Jurkat, Clone E6-1 (cell line): ENCODE results near the gene GSTA2.
"Not testable (repeated sequence)": the region's sequence is repeated elsewhere in the genome, so short reads cannot be mapped to it uniquely, and the experiment has no call there.

Experiments
- DNase-seq: peaks from one replicate; pipeline ENCODE4 v3.0.0-alpha.2; 2011; ENCODE audit warnings: low read depth, low spot score
- H3K4me3 ChIP-seq: 2 replicates; pipeline ENCODE4 v1.5.1; 2011; ENCODE audit warnings: mild to moderate bottlenecking, low read length, control low read depth, moderate library complexity

GSTA2 gene

DNA sequence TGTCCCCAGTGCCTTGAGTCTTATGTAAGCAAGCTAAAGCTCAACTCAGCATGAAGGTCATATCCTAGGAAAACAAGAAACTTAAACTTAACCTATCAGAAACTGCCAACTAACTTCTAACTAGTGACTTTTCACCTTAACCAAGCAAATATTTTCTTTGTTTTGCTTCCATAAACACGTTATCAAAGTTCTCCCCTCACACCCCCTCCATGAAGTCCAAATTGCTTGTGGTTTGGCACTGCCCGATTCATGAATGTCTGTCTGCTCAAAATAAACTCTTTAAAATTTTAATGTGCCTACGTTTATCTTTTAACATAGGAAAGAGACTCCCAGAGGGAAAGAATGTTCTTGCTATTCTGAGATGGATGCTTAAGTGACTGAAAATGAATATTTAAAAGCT, 34.9 kb downstream of the GSTA2 start:
- no peak for DNase-seq
- H3K4me3 ChIP-seq: no peak overlapping the region

- no peak overlapping the region for H3K4me3 ChIP-seq
- DNase-seq: no peak
Measured at GRCh38 chr6:52727908-52728307, 35.4 kb downstream of the GSTA2 start.

DNA sequence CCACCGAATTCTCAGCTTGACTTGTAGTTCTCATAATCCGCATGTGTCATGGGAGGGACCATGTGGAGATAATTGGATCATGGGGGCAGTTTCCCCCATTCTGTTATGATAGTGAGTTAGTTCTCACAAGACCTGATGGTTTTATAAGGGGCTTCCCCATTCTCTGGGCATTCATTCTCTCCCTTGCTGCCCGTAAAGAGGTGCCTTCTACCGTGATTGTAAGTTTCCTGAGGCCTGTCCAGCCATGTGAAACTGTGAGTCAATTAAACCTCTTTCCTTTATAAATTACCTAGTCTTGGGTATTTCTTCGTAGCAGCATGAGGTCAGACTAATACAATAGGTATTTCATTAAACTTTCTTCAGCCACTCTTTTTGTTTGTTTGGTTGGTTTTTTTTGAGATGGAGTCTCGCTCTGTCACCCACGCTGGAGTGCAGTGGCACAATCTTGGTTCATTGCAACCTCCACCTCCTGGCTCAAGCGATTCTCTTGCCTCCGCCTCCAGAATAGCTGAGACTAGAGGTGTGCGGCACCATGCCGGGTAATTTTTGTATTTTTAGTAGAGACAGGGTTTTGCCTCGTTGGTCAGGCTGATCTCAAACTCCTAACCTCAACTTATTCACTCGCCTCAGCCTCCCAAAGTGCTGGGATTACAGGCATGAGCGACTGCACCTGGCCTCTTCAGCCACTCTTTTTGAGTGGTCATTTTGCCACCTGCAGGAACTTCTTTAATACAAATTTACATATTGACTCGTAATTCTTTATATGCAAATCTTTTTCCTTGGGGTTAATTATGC, 36.3 kb downstream of the GSTA2 start:
- DNase-seq: no peak
- H3K4me3 ChIP-seq: no peak overlapping the region

DNA sequence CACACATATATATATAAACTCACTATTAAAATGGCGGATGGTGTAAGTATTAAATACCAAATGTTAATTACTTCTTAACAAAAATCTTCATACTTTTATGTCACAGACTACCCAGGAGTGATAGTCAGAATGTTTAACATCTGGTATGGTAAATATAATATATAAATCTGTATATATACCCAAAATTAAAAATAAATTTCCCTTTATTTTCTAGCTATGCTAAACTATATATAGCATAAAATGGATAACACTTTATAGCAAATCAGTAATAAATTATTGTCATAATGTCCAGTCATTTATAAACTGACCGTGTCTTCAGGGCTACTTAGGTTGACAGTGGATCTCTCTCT, 37.1 kb downstream of the GSTA2 start:
- DNase-seq: no peak
- H3K4me3 ChIP-seq: no peak overlapping the region

DNA sequence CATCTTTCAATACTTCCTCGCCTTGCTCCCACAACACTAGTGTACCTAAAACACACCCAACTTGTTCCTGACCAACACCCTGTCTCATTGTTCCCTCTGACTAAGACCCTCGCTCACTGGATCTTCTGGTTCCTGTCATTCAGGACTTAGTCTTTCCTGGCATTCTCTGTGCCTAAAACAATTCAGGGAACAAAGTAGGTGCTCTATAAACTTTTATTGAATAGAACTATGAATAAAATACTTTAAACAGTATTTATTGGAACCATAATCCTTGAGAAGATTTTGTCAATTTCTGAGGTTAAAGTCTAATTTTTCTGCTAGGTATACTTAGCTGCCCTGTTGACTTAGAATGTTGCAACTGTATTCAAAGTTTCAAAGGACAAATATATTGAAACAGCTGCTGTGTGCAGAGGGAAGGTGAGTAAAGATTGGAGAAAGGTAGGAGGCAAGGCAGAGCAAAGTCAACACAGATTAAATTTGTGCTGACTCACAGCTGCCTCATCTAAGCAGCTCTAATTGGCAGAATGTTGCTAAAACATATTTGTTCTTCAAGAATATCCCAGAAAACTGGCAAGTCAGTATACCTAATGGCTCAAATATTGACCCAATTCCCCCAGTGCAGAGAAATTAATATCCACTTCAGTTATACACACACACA, 37.6 kb downstream of the GSTA2 start:
- no peak for DNase-seq
- H3K4me3 ChIP-seq: no peak overlapping the region

- H3K4me3 ChIP-seq: no peak overlapping the region
- DNase-seq: no peak
Measured at GRCh38 chr6:52725143-52725534, 38.1 kb downstream of the GSTA2 start.

DNA sequence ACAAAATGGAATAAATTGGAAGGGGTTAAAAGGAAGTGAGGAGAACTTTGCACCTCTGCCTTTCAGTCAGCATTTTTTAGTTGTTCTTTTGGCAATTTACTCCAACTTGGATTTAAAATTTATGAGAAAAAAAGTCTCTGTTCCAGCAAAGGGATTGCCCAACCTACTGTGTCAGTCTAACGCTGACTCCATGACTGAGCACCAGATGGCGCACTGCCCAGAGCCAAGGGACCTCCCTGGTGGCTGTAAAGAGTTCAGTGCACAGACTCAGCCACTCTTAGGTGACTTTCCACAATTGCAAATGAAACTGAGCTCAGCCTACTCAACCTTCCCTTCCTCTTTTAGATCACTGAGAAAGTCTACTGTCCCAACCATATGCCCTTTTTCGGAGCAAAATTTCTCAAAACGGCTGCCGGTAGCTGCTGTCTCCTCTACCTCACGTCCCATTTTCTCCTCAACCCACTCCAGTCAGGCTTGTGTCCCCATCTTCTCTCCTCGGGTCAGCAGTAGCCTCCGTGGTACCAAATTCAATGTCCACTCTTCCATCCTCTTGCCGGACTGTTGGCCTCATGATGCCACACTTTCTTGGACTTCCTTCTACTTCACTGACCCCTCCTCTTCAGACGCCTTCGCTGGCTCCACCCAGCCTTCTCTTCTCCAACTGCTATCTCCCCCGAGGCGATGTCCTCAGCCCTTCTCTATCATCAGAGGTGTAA, 38.7 kb downstream of the GSTA2 start:
- DNase-seq: peak; percentile 56
- no peak overlapping the region for H3K4me3 ChIP-seq

DNA sequence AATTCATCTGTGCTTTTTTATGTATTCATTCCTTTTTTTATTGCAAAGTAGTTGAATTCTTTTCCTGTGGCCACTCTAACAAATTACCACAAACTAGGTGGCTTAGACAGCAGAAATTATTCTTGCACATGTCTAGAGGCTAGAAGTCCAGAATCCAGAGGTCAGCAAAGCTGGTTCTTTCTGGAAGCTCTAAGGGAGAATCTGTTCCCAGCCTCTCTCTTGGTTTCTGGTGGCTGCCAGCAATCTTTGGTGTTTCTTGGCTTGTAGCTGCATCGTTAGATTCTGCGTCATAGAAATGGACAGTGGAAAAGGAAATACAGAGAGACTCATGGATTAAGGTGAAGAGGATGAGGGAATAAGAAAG, 39.3 kb downstream of the GSTA2 start:
- no peak overlapping the region for H3K4me3 ChIP-seq
- DNase-seq: no peak

GRCh38 chr6:52720321-52720720, 43.0 kb downstream of the GSTA2 start:
- DNase-seq: no peak
- H3K4me3 ChIP-seq: no peak overlapping the region

- DNase-seq: no peak
- no peak overlapping the region for H3K4me3 ChIP-seq
Measured at GRCh38 chr6:52718550-52718949, 44.7 kb downstream of the GSTA2 start.

GRCh38 chr6:52714761-52715160, 48.5 kb downstream of the GSTA2 start:
- H3K4me3 ChIP-seq, DNase-seq: not testable (repeated sequence)

GRCh38 chr6:52712136-52712535, 51.1 kb downstream of the GSTA2 start:
- no peak for DNase-seq
- H3K4me3 ChIP-seq: no peak overlapping the region

DNA sequence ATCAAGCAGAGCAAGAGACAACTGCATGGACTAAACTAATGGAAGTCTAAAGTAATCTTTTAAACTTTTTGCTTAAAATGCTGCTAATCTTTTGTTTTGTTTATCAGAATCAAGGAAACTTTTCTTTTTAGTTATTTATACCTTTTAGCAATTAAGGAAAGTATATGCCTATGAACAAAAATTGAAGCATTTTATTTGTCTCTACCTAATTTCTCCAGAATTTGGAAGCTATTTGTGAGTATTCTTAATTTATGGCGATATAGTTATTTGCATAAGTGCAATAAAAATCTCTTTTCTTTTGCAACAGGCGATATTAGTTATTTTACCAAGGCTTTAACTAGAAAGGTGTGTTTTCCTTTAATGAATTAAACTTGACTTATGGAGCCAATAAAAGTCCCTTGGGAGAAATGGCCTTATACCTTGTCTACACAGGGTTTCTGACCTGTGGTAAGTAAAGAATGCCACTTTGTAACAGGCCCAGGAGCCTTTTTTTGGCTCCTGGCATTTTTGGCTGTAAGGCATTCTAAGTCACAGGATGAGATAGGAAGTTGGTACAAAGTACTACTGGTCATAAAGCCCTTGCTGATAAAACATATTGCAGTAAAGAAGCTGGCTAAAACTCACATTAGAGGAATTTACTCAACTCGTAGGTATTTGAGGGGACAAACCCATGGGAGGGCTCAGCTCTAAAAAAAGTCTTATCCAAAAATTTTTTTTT, 55.2 kb downstream of the GSTA2 start:
- no peak for DNase-seq

GRCh38 chr6:52706001-52706400, 57.3 kb downstream of the GSTA2 start:
- DNase-seq: no peak
- H3K4me3 ChIP-seq: no peak overlapping the region

More for the DNA sequence above, 55.2 kb downstream of the GSTA2 start:
- H3K4me3 ChIP-seq: no peak overlapping the region

DNA sequence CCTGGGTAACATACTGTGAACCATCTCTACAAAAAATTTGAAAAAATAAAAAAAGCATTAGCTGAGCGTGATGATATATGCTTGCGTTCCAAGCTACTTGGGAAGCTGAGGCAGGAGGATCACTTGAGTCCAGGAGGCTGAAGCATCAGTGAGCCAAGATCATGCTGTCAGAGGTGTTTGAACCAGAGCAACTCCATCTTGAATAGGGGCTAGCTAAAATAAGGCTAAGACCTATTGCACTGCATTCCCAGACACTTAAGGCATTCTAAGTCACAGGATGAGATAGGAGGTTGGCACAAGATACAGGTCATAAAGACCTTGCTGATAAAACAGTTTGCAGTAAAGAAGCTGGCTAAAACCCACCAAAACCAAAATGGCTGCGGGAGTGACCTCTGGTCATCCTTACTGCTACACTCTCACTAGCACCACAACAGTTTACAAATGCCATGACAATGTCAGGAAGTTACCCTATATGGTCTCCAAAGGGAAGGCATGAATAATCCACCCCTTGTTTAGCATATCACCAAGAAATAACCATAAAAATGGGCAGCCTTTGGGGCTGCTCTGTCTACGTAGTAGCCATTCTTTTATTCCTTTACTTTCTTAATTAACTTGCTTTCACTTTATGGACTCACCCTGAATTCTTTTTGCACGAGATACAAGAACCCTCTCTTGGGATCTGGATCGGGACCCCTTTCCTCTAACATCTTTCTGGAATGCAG, 58.3 kb downstream of the GSTA2 start:
- not testable (repeated sequence) for H3K4me3 ChIP-seq, DNase-seq

DNA sequence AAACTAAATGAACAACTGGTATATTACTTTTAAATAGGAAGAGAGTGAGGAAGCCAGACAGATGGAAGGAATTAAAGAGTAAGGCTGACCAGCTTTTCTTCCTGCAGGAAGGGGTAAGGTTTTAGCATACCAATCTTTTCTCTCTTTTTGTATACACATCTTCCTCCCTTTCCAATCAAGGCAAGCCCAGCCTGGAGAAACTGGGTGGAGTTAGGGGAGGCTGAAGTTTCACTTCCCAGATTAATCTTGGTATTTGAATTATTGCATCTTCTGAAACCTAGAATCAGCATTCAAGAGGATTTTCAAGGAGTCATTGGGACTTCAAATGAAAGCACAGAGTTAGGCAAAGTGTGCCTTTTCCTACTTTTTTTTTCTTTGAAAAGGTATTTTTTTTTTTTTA, 59.2 kb downstream of the GSTA2 start:
- no peak overlapping the region for H3K4me3 ChIP-seq

More for the DNA sequence above, 59.2 kb downstream of the GSTA2 start:
- DNase-seq: no peak
